Tibial artery (tissue), 4 donors: Measurements from ENCODE around the gene SLC35E4.

ENCODE experiments used
- DNase-seq, 2 donors: peaks; one replicate each; pipeline ENCODE4 v3.0.0-alpha.2; 2019
- H3K27ac ChIP-seq, 2 donors: fragments of 200-600 bp; sonication (generic) in 1 of 2; 1 replicate in 1 of 2; 2 replicates in 1 of 2; pipeline ENCODE4 v1.5.1; 2018 to 2019; ENCODE audit warnings: mild to moderate bottlenecking in 1 of 2
- H3K27me3 ChIP-seq, 2 donors: fragments of 200-600 bp; sonication (generic) in 1 of 2; one replicate each; pipeline versions ENCODE4 v1.5.1 to v1.6.0; 2016 to 2019
- H3K36me3 ChIP-seq, 3 donors: fragments of 200-600 bp; sonication (generic) in 2 of 3; one replicate each; pipeline ENCODE4 v1.5.1; 2016 to 2019; ENCODE audit warnings: mild to moderate bottlenecking in 2 of 3
- H3K4me1 ChIP-seq, 4 donors: fragments of 200-600 bp; sonication (generic) in 2 of 4; 1 replicate in 3 of 4; 2 replicates in 1 of 4; pipeline ENCODE4 v1.5.1; 2016 to 2019
- H3K4me3 ChIP-seq, 2 donors: fragments of 200-600 bp; sonication (generic) in 1 of 2; 1 replicate in 1 of 2; 2 replicates in 1 of 2; pipeline ENCODE4 v1.5.1; 2018 to 2019; ENCODE audit warnings: mild to moderate bottlenecking in 2 of 2
- H3K9me3 ChIP-seq, 3 donors: fragments of 200-600 bp; sonication (generic) in 1 of 3; one replicate each; pipeline ENCODE4 v1.5.1; 2016 to 2019
- CTCF ChIP-seq, 2 experiments: fragments of 200-600 bp in 1 of 2; fragments of 450-650 bp in 1 of 2; IDR thresholded peaks; one replicate each; pipeline ENCODE4 v1.5.1; 2017 to 2019; ENCODE audit warnings: antibody characterized with exemption in 2 of 2, mild to moderate bottlenecking in 1 of 2, moderate library complexity in 1 of 2
- intact Hi-C: fragments of 100-400 bp; cut with DNase I; formaldehyde crosslinking; loops from one replicate; pipeline ENCODE4 v1.15.0; 2023; ENCODE audit warnings: low total_unique reads

Gene SLC35E4

DNA sequence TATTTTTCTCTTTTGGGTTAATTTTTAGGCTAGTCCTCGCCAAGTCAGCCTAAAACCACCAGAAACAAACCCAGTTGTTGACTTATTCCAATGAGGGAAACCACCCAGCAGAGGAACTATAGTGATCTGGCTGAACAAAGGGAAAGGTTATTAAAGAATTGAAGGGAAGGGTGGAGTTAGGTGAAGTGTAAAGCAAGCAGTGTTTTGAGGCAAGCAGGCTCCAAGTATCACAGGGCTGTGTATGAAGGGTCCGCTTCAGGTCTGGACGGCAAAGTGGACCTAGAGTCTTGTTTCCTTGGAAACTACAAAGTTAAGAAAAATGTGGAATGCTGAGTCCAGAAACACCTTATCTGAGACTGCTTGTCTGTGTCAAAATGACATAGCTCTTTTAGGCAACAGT lies 31.8 kb upstream of the SLC35E4 start:
- Histone ChIP-seq H3K27me3 (peaks cover 0 to 4% of the 10 kb centered on the region in 2 donors), H3K36me3 (no peaks in the 10 kb centered on the region), H3K9me3 (no peaks in the 10 kb centered on the region), H3K4me3 (no peak overlapping the region), H3K27ac (no peak overlapping the region), H3K4me1 (peaks cover 0 to 27% (median 14%) of the 10 kb centered on the region in 4 donors)
- TF ChIP-seq CTCF (IDR thresholded peaks at IDR 0.05), result no peak
- intact Hi-C loops, result no loop called here
- DNase-seq, result no peak

DNA sequence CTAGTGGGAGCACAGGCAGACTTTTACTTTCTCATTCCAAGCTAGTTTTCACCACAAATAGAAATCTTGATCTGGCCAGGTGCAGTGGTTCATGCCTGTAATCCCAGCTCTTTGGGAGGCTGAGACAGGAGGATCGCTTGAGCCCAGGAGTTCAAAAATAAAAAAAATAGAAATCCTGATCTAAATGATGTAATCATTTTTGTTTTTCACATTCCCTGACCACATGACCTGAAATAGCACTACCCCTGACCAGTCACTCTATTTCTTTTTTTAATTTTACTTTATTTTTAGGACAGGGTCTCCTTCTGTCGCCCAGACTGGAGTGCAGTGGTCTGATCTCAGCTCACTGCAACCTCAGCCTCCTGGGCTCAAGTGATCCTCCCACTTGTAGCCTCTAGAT lies 30.9 kb upstream of the SLC35E4 start:
- peaks cover 0 to 2% of the 10 kb centered on the region in 2 donors for H3K27me3 ChIP-seq
- DNase-seq, result no peak
- H3K9me3 ChIP-seq, result no peaks in the 10 kb centered on the region
- H3K27ac ChIP-seq, result no peak overlapping the region
- H3K36me3 ChIP-seq, result no peaks in the 10 kb centered on the region
- intact Hi-C loops, result no loop called here
- peaks cover 0 to 27% (median 14%) of the 10 kb centered on the region in 4 donors for H3K4me1 ChIP-seq
- no peak overlapping the region for H3K4me3 ChIP-seq
- no peak for TF ChIP-seq CTCF (IDR thresholded peaks at IDR 0.05)

DNA sequence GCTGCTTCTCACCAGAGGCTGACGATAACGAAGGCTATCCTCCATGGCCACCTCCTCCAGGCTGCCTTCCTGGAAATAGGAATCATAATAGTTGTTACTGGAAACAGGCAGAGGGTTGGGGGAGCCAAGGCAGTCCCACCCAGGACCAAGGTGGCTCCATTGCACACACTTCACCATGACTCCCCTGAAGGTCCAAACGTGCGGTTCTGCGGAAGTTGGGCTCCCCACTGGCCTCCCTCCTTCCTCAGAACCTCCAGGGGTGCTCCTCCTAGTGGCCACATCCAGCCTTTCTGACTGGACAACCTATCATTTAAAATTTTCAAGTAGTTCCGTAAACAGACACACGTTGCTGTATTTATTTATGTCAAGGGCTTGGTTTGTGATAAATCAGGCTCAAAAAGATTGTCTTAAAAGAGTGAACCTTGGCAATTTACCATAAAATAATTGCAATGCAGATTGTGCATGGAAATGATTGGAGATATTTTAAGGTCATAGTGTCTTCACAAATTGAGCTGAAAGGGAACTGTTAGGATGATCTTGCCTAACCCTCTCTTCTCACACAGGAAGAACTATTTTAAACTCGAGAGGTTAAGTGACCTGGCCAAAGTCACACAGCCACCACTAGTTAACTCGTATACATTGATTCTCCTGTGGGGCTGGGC lies 30.0 kb upstream of the SLC35E4 start:
- peak; percentile 52 to 60 for TF ChIP-seq CTCF (IDR thresholded peaks at IDR 0.05)
- Histone ChIP-seq H3K27me3 (no peaks in the 10 kb centered on the region), H3K27ac (no peak overlapping the region), H3K9me3 (no peaks in the 10 kb centered on the region), H3K36me3 (peaks cover 0 to 3% (median 0%) of the 10 kb centered on the region in 3 donors), H3K4me3 (peak overlapping the region; percentile 52 to 59), H3K4me1 (peaks cover 0 to 27% (median 14%) of the 10 kb centered on the region in 4 donors)
- peak; percentile 35 to 74 for DNase-seq
- intact Hi-C loops, result no loop called here

DNA sequence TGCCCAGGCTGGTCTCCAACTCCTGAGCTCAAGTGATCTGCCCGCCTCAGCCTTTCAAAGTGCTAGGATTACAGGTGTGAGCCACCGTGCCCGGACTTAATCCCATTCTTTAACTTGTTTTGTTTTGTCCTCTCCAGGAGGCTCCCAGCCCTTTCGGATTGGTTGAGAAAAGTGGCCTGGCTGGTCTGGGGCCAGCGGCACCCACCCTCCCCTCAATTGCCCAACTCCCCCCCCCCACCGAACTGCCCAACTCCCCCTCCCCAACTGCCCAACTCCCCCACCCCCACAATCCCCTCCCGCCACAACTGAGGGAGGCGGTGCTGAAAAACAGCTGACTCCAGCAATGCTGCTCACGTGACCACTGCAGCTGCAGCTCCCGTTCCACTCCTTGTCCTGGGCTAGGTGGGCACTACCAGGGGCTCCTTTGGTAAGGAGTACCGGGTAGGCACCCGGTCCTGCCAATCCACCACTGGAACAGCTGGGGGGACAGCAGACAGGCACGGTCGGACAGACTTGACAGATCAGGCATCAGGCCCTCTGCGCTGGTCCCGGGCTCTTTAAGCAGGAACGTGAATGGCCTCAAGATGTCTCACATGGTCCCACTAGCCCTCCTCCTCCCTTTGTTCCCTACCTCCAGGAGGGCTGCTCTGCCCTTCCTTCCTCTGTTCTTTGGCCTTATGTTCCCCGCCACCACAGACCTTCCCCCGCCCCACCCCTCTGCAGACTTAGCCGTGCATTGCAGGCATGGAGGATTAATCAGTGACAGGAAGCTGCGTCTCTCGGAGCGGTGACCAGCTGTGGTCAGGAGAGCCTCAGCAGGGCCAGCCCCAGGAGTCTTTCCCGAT lies 28.9 kb upstream of the SLC35E4 start, which contains the start of gene TCN2:
Gene TCN2 (plus strand): TSS at position 720 of the 845 bp plus-strand sequence. CDS start 158 bp downstream, outside the sequence.
- Histone ChIP-seq H3K4me3 (peak within 1 kb of the TSS; percentile 52 to 59), H3K27me3 (no peaks in the 10 kb centered on the region), H3K4me1 (peaks cover 0 to 27% (median 14%) of the 10 kb centered on the region in 4 donors), H3K27ac (peak within 1 kb of the TSS; percentile 40 to 54), H3K9me3 (no peaks in the 10 kb centered on the region), H3K36me3 (peaks cover 0 to 14% (median 6%) of the 10 kb centered on the region in 3 donors)
- TF ChIP-seq CTCF (IDR thresholded peaks at IDR 0.05), result peak in 1 of 2 experiments; percentile 17
- peak; percentile 70 to 83 for DNase-seq
- intact Hi-C loops, result no loop called here

DNA sequence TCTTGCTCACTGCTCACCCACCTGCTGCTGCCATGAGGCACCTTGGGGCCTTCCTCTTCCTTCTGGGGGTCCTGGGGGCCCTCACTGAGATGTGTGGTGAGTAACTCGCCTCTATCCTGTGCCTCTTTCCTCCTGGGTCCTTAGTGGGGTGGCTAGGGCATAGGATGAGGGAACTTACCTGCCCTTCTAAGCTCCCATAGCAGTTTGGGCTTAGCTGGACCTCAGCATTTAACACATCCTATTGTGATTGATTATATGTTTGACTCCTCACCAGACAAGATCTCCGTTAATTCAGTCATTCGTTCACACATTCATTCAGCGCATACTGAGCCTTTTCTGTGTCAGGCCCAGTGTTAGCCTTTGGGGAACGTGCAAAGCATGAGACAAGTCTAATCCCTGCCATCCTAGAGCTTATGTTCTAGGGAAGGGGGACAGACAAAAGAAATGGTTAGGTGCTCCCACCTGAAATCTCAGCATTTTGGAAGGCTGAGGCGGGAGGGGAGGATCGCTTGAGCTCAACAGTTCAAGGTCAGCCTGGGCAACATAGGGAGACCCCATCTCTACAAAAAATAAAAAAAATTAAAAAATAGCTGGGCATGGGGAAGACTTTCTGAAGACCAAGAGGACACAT lies 28.2 kb upstream of the SLC35E4 start:
- Histone ChIP-seq H3K27ac (peak overlapping the region; percentile 40 to 54), H3K4me3 (peak overlapping the region; percentile 52 to 59), H3K36me3 (peaks cover 0 to 19% (median 6%) of the 10 kb centered on the region in 3 donors), H3K9me3 (no peaks in the 10 kb centered on the region), H3K27me3 (no peaks in the 10 kb centered on the region), H3K4me1 (peaks cover 0 to 27% (median 14%) of the 10 kb centered on the region in 4 donors)
- DNase-seq, result no peak
- intact Hi-C loops, result no loop called here
- no peak for TF ChIP-seq CTCF (IDR thresholded peaks at IDR 0.05)
